IPS DF 6.9 (cell line): ENCODE measurements around the gene SLC16A13.

Source experiments
- DNase-seq: peaks from one replicate; pipeline ENCODE4 v3.0.0-alpha.2; 2013; ENCODE audit warnings: low read depth, low spot score
- H3K27ac ChIP-seq: one replicate; pipeline ENCODE4 v1.5.1; 2013; ENCODE audit warnings: low read length, control low read depth
- H3K27me3 ChIP-seq: 2 replicates; pipeline ENCODE4 v1.6.1; 2013; ENCODE audit warnings: mild to moderate bottlenecking, low read length; ENCODE audit not compliant: control insufficient read depth, insufficient read depth
- H3K36me3 ChIP-seq: 2 replicates; pipeline ENCODE4 v1.6.1; 2013; ENCODE audit warnings: low read length; ENCODE audit not compliant: control insufficient read depth, insufficient read depth
- H3K4me1 ChIP-seq: 2 replicates; pipeline ENCODE4 v1.6.1; 2013; ENCODE audit warnings: low read length; ENCODE audit not compliant: control insufficient read depth, insufficient read depth
- H3K4me3 ChIP-seq: 2 replicates; pipeline ENCODE4 v1.5.1; 2013; ENCODE audit warnings: mild to moderate bottlenecking, low read length
- H3K9me3 ChIP-seq: 2 replicates; pipeline ENCODE4 v1.6.1; 2013; ENCODE audit warnings: low read length, inconsistent platforms; ENCODE audit not compliant: control insufficient read depth, insufficient read depth
- WGBS: extraction: QIAGEN DNeasy Blood & Tissue Kit; methylation state at CpG from one replicate; pipeline ENCODE4 v1.1.7; 2013; ENCODE audit warnings: mixed read lengths, missing lambda C conversion rate; ENCODE audit not compliant: insufficient read length, insufficient coverage; 5-methylcytosine and 5-hydroxymethylcytosine counted together

SLC16A13 gene

GRCh38 chr17:7014261-7014994, 21.4 kb upstream of the SLC16A13 start:
- no peak overlapping the region for H3K27ac ChIP-seq
- H3K4me1 ChIP-seq = no peaks in the 10 kb centered on the region
- WGBS = no CpG with 5 or more reads among the region's 75 CpGs
- H3K27me3 ChIP-seq = no peaks in the 10 kb centered on the region
- 0 out of 2 replicates have a peak, but pooled peaks cover 2% of the 10 kb centered on the region for H3K36me3 ChIP-seq
- H3K4me3 ChIP-seq = peak overlapping the region; percentile 50; the same call in 1 of the 2 replicates
- no peaks in the 10 kb centered on the region for H3K9me3 ChIP-seq
- DNase-seq = no peak

DNA sequence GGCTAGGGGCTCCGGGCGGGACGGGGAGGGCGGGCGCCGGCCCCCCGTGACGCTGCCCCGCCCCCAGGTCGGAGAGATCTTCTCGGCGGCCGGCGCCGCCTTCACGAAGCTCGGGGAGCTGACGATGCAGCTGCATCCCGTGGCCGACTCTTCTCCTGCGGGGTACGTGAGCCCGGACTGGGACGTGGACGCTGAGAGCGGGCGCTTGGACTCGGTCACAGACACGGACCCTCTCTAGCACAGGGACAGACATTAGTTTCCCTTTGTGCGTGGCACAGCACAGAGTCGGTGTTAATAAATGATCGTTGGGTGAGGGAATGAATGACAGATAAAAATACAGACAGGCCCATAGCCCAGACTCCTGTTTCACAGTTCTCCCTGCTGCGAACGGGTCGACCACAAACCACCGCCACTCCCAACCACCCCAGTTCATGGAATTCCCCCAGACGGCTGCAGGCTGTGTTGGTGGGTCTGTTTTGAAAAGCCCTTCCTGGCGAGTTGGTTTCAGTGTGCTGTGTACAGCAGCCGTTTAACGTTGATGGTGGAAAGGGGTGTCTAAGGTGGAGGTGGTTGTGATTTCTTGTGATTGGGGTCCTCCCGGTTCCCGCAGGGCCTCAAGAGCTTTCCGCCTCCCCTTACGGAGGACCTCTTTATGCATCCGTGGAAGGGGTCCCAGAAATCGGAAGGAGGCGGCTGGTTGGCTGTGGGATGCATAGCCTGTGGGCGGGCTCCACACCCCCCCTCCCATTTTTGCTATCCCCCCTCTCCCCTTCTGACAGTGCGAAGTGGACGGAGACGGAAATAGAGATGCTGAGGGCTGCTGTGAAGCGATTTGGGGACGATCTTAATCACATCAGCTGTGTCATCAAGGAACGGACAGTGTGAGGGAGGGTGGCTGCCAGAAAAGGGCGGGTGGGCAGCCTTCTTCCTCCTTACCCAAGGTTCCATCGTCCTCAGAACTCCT, 20.5 kb upstream of the SLC16A13 start:
- Histone ChIP-seq H3K9me3 (no peaks in the 10 kb centered on the region), H3K4me3 (peak overlapping the region; percentile 50; the same call in 1 of the 2 replicates), H3K4me1 (peaks cover 2% of the 10 kb centered on the region; the same call in 1 of the 2 replicates), H3K27ac (no peak overlapping the region), H3K36me3 (0 out of 2 replicates have a peak, but pooled peaks cover 2% of the 10 kb centered on the region), H3K27me3 (no peaks in the 10 kb centered on the region)
- DNase-seq = no peak
- WGBS = no CpG with 5 or more reads among the region's 56 CpGs

DNA sequence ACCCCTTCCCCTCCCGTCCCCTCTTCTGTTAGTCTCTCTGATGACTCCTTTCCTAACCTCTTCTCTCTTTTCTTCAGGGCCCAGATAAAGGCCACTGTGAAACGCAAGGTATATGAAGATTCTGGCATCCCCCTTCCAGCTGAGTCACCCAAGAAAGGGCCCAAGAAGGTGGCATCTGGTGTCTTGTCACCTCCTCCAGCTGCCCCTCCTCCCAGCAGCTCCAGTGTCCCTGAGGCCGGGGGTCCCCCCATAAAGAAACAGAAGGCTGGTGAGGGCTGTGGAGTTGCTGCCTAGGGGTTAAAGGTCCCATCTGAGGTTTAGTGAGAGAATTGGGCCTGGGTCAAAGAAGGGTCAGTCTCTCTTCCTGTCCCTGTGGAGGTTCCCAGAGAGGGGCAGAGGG, 19.4 kb upstream of the SLC16A13 start:
- H3K27me3 ChIP-seq = no peaks in the 10 kb centered on the region
- peaks cover 2% of the 10 kb centered on the region; the same call in 1 of the 2 replicates for H3K4me1 ChIP-seq
- WGBS = no CpG with 5 or more reads among the region's 3 CpGs
- no peak overlapping the region for H3K27ac ChIP-seq
- 0 out of 2 replicates have a peak, but pooled peaks cover 2% of the 10 kb centered on the region for H3K36me3 ChIP-seq
- no peak overlapping the region for H3K4me3 ChIP-seq
- no peaks in the 10 kb centered on the region for H3K9me3 ChIP-seq
- DNase-seq = no peak

- Histone ChIP-seq H3K27ac (no peak overlapping the region), H3K4me1 (peaks cover 2% of the 10 kb centered on the region; the same call in 1 of the 2 replicates), H3K4me3 (no peak overlapping the region), H3K27me3 (no peaks in the 10 kb centered on the region), H3K9me3 (no peaks in the 10 kb centered on the region), H3K36me3 (0 out of 2 replicates have a peak, but pooled peaks cover 2% of the 10 kb centered on the region)
- no CpG with 5 or more reads among the region's 20 CpGs for WGBS
- no peak for DNase-seq
These were observed 18.7 kb upstream of the SLC16A13 start for GRCh38 chr17:7016886-7017826.

GRCh38 chr17:7017827-7018200, 18.0 kb upstream of the SLC16A13 start:
- no CpG with 5 or more reads among the region's 12 CpGs for WGBS
- peaks cover 2% of the 10 kb centered on the region; the same call in 1 of the 2 replicates for H3K4me1 ChIP-seq
- no peak for DNase-seq
- H3K4me3 ChIP-seq = no peak overlapping the region
- 0 out of 2 replicates have a peak, but pooled peaks cover 2% of the 10 kb centered on the region for H3K36me3 ChIP-seq
- H3K9me3 ChIP-seq = no peaks in the 10 kb centered on the region
- H3K27me3 ChIP-seq = peaks cover 2% of the 10 kb centered on the region; the same call in 1 of the 2 replicates
- no peak overlapping the region for H3K27ac ChIP-seq

DNA sequence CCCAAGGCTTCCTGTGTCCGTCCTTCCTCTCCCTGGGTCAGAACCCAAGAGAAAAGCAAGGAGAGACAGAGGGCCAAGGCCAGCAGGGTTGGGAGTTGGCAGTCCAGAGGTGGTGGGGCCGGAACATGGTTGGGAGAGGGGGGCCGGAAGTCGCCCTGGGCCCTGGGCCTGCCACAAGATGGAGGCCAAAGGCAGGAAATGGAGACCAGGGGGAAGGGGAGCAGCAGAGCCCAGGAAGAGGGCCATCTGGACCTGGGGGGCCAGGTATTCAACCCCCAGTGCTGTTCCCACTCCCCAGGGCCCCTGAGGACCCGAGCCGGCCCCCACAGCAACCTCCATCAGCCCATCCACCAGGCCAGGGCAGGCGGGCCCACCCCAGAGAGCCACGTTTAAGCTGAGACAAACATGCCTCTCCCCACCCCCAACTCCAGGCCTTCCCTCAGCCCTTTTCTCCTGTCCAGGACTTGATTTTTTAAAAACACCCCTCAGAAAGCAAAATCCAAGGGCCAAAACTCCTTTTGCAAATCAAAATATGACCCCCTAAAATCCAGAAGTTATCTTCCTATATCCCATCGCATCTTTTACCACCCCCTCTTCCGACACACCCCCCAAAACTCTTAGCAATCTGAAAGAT, 17.4 kb upstream of the SLC16A13 start:
- no peak overlapping the region for H3K27ac ChIP-seq
- peaks cover 2% of the 10 kb centered on the region; the same call in 1 of the 2 replicates for H3K4me1 ChIP-seq
- WGBS = 100% methylated on average over 2 of the region's 10 CpGs
- peaks cover 2% of the 10 kb centered on the region; the same call in 1 of the 2 replicates for H3K27me3 ChIP-seq
- DNase-seq = no peak
- H3K36me3 ChIP-seq = 0 out of 2 replicates have a peak, but pooled peaks cover 2% of the 10 kb centered on the region
- H3K9me3 ChIP-seq = no peaks in the 10 kb centered on the region
- H3K4me3 ChIP-seq = no peak overlapping the region

DNA sequence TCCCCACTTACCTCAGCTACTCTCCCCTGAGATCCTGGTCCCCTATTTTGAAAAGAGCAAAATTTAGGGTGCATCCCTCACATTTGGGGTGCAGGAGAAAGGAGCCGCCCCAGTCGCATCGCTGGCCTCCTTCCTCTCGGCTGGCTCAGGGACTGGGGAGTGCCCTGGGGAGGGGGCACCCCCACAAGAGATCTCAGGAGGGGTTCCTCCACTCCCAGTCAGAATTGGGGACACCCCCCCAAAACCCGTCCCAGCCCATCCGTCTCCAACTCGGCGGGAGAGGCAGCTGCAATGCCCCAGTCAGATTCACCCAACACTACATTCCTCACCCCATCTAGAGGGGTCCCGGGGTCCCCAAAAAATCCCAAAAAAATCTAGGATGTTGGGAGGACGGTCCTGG, 16.4 kb upstream of the SLC16A13 start:
- Histone ChIP-seq H3K27ac (no peak overlapping the region), H3K4me3 (no peak overlapping the region), H3K4me1 (peaks cover 3% of the 10 kb centered on the region), H3K27me3 (peaks cover 2% of the 10 kb centered on the region; the same call in 1 of the 2 replicates), H3K36me3 (0 out of 2 replicates have a peak, but pooled peaks cover 2% of the 10 kb centered on the region), H3K9me3 (no peaks in the 10 kb centered on the region)
- no CpG with 5 or more reads among the region's 10 CpGs for WGBS
- no peak for DNase-seq

GRCh38 chr17:7019839-7020519, 15.8 kb upstream of the SLC16A13 start:
- Histone ChIP-seq H3K36me3 (0 out of 2 replicates have a peak, but pooled peaks cover 2% of the 10 kb centered on the region), H3K4me3 (peak overlapping the region; percentile 12; the same call in 1 of the 2 replicates), H3K27ac (no peak overlapping the region), H3K9me3 (no peaks in the 10 kb centered on the region), H3K27me3 (peaks cover 2% of the 10 kb centered on the region; the same call in 1 of the 2 replicates), H3K4me1 (peaks cover 3% of the 10 kb centered on the region)
- no peak for DNase-seq
- WGBS = no CpG with 5 or more reads among the region's 16 CpGs
